Activated CD4-positive, alpha-beta memory T cell treated with anti-CD3 and anti-CD28 coated beads for 36 hours (primary cell): ENCODE results near the gene MAEL. TPM values are rescaled to one million over a fixed set of nuclear protein-coding genes. Genes with fewer than 3 reads are reported as not detected.
"Not testable (repeated sequence)": the region's sequence is repeated elsewhere in the genome, so short reads cannot be mapped to it uniquely, and the experiment has no call there.

Source experiments
- CTCF ChIA-PET: fragments of 350-600 bp; sonication (Branson Sonifier 250); formaldehyde crosslinking; loops from one replicate; lab custom pipeline; 2021; ENCODE audit warnings: antibody characterized with exemption, inconsistent platforms; lab: Charles Lee
- POLR2A ChIA-PET: fragments of 350-600 bp; sonication (Branson Sonifier 250); formaldehyde crosslinking; loops from one replicate; lab custom pipeline; 2021; ENCODE audit warnings: antibody characterized with exemption; lab: Charles Lee
- DNase-seq: peaks from one replicate; pipeline ENCODE4 v3.0.0-alpha.2; 2020
- H3K27ac Mint-ChIP-seq: one replicate; pipeline ENCODE4 v1.8.0; 2021; ENCODE audit warnings: mixed read lengths
- H3K27me3 Mint-ChIP-seq: one replicate; pipeline ENCODE4 v1.8.0; 2021; ENCODE audit warnings: mixed read lengths
- H3K36me3 Mint-ChIP-seq: one replicate; pipeline ENCODE4 v1.8.0; 2021; ENCODE audit warnings: mixed read lengths
- H3K4me1 Mint-ChIP-seq: one replicate; pipeline ENCODE4 v1.8.0; 2021; ENCODE audit warnings: low read depth, mixed read lengths
- H3K4me3 Mint-ChIP-seq: one replicate; pipeline ENCODE4 v1.8.0; 2021; ENCODE audit warnings: mild to moderate bottlenecking, mixed read lengths
- H3K9me3 Mint-ChIP-seq: one replicate; pipeline ENCODE4 v1.8.0; 2021; ENCODE audit warnings: mixed read lengths
- intact Hi-C: fragments of 100-400 bp; cut with micrococcal nuclease; formaldehyde crosslinking; loops from one replicate; pipeline ENCODE4 v1.15.1; 2023
- total RNA-seq, 2 experiments: library from RNA; stranded (reverse); gene quantifications; one replicate each; pipeline ENCODE4 v1.2.3, GENCODE V29; 2021

MAEL gene
- total RNA-seq, 2 experiments from 2014 or later, result 0.19 TPM; not detected in 1

DNA sequence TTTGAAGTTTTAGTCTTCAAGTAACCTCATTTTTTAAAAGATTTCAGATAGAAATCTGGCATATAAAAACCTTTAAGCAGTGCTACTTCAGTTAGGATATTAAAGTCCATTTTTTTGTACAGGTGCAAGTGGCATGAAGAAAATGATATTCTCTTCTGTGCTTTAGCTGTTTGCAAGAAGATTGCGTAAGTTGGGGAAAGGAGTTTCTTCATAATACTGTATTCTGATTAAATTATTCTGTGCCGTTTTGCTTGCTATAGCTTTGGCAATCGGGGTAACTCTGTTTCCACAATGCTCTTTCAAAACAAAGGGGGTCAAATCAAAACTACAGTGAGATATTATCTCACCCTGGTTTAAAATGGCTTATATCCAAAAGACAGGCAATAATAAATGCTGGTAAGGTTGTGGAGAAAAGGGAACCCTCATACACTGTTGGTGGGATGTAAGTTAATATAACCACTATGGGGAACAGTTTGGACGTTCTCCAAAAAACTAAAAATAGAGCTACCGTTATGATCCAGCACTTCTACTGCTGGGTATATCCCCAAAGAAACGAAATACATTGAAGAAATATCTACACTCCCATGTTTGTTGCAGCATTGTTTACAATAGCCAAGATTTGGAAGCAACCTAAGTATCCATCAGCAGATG, 27.1 kb downstream of the MAEL start:
- peaks cover 10% of the 10 kb centered on the region for H3K27me3 Mint-ChIP-seq
- no peak for DNase-seq
- H3K9me3 Mint-ChIP-seq, result no peaks in the 10 kb centered on the region
- CTCF ChIA-PET, result no interaction called here
- intact Hi-C loops, result no loop called here
- POLR2A ChIA-PET, result no interaction called here
- no peak overlapping the region for H3K4me3 Mint-ChIP-seq
- no peaks in the 10 kb centered on the region for H3K4me1 Mint-ChIP-seq
- no peaks in the 10 kb centered on the region for H3K36me3 Mint-ChIP-seq
- no peak overlapping the region for H3K27ac Mint-ChIP-seq

DNA sequence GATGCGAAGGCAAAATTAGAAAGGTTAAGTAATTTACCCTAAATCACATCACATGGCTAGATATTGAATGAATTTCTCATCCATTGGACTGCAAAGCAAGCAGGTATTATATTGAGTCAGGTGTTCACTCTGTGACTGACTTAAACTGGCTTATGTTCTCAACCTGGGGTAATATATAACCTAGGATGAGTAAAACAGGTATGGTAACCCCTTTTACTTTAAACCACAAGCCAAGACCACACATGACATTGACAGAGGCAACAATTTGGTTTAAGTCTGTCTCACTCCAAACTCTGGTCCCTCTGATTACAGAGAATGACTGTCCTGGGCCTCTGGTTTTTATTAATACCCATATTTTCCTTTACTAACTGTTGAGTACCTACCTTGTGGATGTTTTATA, 33.3 kb downstream of the MAEL start:
- no peaks in the 10 kb centered on the region for H3K9me3 Mint-ChIP-seq
- no peaks in the 10 kb centered on the region for H3K4me1 Mint-ChIP-seq
- peaks cover 12% of the 10 kb centered on the region for H3K27me3 Mint-ChIP-seq
- no peak overlapping the region for H3K4me3 Mint-ChIP-seq
- no peaks in the 10 kb centered on the region for H3K36me3 Mint-ChIP-seq
- POLR2A ChIA-PET, result no interaction called here
- no peak overlapping the region for H3K27ac Mint-ChIP-seq
- DNase-seq, result no peak
- CTCF ChIA-PET, result interaction anchor here (1.4 kb wide), 1 partner anchor 113 kb away, joined by 5 read pairs; no protein-coding TSS in a partner anchor
- intact Hi-C loops, result no loop called here

DNA sequence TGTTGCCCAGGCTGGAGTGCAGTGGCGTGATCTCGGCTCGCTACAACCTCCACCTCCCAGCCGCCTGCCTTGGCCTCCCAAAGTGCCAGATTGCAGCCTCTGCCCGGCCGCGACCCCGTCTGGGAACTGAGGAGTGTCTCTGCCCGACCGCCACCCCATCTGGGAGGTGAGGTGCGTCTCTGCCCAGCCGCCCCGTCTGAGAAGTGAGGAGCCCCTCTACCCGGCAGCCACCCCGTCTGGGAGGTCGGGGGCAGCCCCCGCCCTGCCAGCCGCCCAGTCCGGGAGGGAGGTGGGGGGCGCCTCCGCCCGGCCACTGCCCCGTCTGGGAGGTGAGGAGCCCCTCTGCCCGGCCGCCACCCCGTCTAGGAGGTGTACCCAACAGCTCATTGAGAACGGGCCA, 40.5 kb downstream of the MAEL start:
- intact Hi-C loops, H3K36me3 Mint-ChIP-seq, H3K9me3 Mint-ChIP-seq, H3K27ac Mint-ChIP-seq, POLR2A ChIA-PET, H3K4me3 Mint-ChIP-seq, H3K4me1 Mint-ChIP-seq, CTCF ChIA-PET, DNase-seq: not testable (repeated sequence)
- peaks cover 23% of the 10 kb centered on the region for H3K27me3 Mint-ChIP-seq

DNA sequence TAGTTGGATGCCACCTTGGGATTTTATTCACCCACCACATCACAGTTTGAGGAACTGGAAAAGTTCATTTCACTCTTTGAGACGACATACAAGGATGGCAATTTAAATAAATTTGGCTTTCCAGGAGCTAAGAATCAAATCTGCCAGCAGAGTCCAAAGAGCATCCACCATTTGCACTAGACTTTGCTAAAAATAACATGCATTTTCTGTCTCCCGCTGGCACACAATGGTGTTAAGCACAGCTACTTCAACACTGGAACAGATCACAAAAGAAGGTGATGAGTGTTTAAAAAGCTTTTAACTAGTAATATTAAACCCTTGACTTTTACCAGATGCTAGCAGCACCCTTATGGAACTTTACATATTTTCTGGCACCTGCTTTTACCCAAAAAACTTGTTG, 44.6 kb downstream of the MAEL start:
- no peak for DNase-seq
- Mint-ChIP-seq H3K27me3 (peaks cover 2% of the 10 kb centered on the region), H3K4me1 (no peaks in the 10 kb centered on the region), H3K4me3 (no peak overlapping the region), H3K27ac (no peak overlapping the region), H3K36me3 (no peaks in the 10 kb centered on the region), H3K9me3 (no peaks in the 10 kb centered on the region)
- intact Hi-C loops, result no loop called here
- ChIA-PET CTCF (interaction anchor here (1.0 to 1.1 kb wide), 2 partner anchors 25 to 123 kb away, joined by 3 to 5 read pairs; no protein-coding TSS in a partner anchor), POLR2A (no interaction called here)

DNA sequence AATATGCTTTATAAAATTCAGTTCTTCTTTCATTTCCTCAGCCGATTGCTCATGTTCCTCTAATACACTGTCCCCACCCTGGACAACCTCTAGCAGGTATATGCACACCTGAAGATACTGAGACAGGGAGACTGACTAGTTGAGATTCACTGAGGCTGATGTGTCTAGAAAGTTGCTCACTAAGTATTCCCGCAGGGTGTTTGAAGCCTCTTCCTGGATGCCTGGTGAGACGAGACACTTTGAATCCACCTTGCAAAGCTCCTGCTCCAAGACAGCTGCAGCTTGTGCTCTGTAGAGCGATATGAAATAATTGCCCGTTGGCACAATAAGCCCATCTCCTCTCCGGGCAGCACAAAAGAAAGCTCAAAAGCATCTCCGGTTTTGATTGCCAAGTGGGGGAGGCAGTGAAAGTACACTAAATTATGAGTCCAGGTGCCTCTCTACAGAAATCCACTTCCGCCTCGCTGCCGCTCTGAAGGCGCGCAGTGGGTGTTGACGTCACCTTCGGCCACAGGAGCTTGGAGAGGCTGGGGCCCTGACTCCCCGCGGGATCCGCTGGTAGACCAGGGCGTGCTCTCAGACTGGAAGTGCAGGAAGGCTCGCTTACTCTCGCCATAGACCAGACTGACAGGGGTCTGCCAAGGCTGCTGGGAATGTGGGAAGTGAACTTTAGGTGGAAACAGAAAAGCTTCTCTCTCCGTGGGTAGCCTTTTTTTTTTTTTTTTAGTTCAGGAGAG, 54.8 kb downstream of the MAEL start:
- peak; percentile 88 for DNase-seq
- POLR2A ChIA-PET, result interaction anchor here (0.5 to 1.4 kb wide), 2 partner anchors 176 to 202 kb away, joined by 3 read pairs; no protein-coding TSS in a partner anchor
- Mint-ChIP-seq H3K4me1 (peaks cover 15% of the 10 kb centered on the region), H3K27ac (peak overlapping the region; percentile 70), H3K27me3 (peaks cover 8% of the 10 kb centered on the region), H3K36me3 (no peaks in the 10 kb centered on the region), H3K9me3 (no peaks in the 10 kb centered on the region), H3K4me3 (peak overlapping the region; percentile 72)
- intact Hi-C loops, result loop anchor here (1.0 to 5.0 kb wide), 2 partner anchors 73 to 132 kb away; no protein-coding TSS in a partner anchor
- CTCF ChIA-PET, result interaction anchor here (0.9 to 2.5 kb wide), 5 partner anchors 8 to 134 kb away, joined by 3 to 32 read pairs (median 5); no protein-coding TSS in a partner anchor

DNA sequence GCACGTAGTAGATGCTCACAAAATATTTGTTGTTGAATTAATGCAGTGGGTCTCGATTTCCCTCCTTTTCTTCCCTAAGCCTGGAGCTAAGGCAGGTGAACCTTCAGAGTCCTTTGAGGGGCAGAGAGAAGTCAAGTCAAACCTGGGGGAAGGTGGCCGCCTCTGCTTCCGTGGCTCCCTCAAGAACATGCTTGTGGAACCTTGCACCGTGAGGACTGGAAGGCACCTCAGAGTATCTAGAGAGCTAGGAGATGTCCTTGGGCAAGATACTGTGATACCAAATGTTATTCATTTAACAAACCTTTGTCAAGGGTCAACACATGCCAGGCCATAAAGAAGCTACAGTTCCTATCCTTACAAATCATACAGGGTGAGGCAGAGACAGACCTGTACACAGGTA, 62.8 kb downstream of the MAEL start:
- ChIA-PET CTCF (interaction anchor here (0.6 to 18.6 kb wide), 4 partner anchors 8 to 141 kb away, joined by 3 to 918 read pairs (median 4); no protein-coding TSS in a partner anchor), POLR2A (no interaction called here)
- DNase-seq, result no peak
- Mint-ChIP-seq H3K9me3 (no peaks in the 10 kb centered on the region), H3K27ac (no peak overlapping the region), H3K4me3 (no peak overlapping the region), H3K4me1 (no peaks in the 10 kb centered on the region), H3K36me3 (peaks cover 3% of the 10 kb centered on the region), H3K27me3 (no peaks in the 10 kb centered on the region)
- intact Hi-C loops, result no loop called here

DNA sequence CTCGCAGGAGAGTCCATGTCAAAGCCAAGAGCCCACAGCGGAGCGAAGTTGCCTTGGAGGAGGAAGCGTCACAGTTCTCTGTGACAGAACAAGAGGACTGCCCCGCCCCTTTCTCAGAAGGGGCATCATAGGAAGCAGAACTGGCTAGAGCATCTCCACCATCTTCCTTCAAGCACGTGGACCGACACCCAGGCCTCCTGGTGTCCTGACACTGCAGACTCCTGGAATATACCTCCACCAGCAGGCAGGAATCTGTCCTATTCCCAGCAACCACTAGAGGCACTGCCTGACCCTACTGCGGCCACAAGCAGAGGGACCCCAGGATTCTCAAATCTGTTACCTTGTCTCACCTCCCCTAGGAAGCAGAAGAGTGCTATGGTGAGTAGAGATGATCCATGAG, 63.3 kb downstream of the MAEL start:
- H3K9me3 Mint-ChIP-seq, result no peaks in the 10 kb centered on the region
- no peak overlapping the region for H3K4me3 Mint-ChIP-seq
- DNase-seq, result no peak
- no peaks in the 10 kb centered on the region for H3K4me1 Mint-ChIP-seq
- peaks cover 3% of the 10 kb centered on the region for H3K36me3 Mint-ChIP-seq
- ChIA-PET POLR2A (no interaction called here), CTCF (interaction anchor here (0.6 to 18.6 kb wide), 4 partner anchors 8 to 168 kb away, joined by 3 to 918 read pairs (median 4); no protein-coding TSS in a partner anchor)
- intact Hi-C loops, result no loop called here
- no peaks in the 10 kb centered on the region for H3K27me3 Mint-ChIP-seq
- no peak overlapping the region for H3K27ac Mint-ChIP-seq

DNA sequence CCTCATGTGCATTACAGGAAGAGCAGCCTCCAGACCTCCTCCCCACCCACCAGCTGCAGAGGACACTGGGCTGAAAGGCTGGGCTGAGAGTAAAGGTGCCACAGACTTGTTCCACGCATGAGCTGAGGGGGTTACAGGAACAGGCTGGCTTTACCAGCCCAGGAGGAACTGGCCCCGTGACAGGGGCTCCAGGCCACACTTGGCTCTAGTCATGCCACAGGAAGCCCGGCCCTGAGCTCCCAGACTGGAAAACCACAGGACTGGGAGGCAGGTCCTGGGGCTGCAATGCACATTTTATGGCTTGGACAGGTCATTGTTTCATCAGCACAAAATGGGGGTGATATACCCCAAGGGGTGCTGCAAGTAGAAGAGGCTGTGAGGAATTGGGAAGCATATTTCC, 65.5 kb downstream of the MAEL start:
- Mint-ChIP-seq H3K9me3 (no peaks in the 10 kb centered on the region), H3K27ac (no peak overlapping the region), H3K4me3 (no peak overlapping the region), H3K36me3 (peaks cover 3% of the 10 kb centered on the region), H3K4me1 (peaks cover 6% of the 10 kb centered on the region), H3K27me3 (no peaks in the 10 kb centered on the region)
- DNase-seq, result no peak
- POLR2A ChIA-PET, result no interaction called here
- CTCF ChIA-PET, result interaction anchor here (0.6 to 18.6 kb wide), 4 partner anchors 35 to 661 kb away, joined by 3 to 918 read pairs (median 3); no protein-coding TSS in a partner anchor
- intact Hi-C loops, result no loop called here

DNA sequence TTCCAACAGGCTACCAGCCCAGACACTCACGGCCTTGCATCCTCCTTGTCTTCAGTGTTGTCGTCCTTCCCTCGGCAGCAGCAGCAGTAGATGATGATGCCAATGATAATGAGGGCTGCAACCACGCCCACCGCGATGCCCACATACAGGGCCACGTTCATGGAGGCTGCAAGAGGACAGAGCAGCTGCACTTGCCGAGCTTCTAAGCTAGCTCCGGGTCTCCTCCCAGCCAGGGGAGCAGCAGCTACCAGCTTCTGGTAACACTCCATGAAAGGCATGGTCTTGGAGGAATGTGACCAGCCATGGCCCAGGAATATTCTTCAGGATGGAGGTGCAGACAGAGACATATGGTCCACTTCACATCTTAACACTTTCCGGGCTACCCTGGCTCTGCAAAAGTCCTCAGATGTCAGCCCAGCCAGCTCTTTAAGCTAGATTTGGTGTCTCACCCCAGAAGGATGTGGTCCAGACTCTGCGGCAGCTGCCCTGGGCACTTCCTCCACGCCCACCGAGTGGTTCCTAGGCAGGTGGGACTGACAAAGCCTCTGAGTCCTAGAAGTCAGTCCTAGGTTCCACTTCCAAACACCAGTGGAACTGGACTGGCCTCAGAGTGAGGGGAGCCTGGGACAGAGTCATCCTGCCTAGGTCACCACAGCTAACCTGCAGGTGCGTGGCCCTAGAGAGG, 66.0 kb downstream of the MAEL start:
- intact Hi-C loops, result loop anchor here (5.0 kb wide), 2 partner anchors 218 to 1133 kb away; partner anchors contain the start of gene POGK
- Mint-ChIP-seq H3K27ac (no peak overlapping the region), H3K4me1 (peaks cover 6% of the 10 kb centered on the region), H3K36me3 (peaks cover 3% of the 10 kb centered on the region), H3K4me3 (no peak overlapping the region), H3K9me3 (no peaks in the 10 kb centered on the region), H3K27me3 (no peaks in the 10 kb centered on the region)
- ChIA-PET POLR2A (no interaction called here), CTCF (interaction anchor here (0.6 to 18.6 kb wide), 3 partner anchors 34 to 660 kb away, joined by 3 to 918 read pairs (median 3); no protein-coding TSS in a partner anchor)
- DNase-seq, result no peak

DNA sequence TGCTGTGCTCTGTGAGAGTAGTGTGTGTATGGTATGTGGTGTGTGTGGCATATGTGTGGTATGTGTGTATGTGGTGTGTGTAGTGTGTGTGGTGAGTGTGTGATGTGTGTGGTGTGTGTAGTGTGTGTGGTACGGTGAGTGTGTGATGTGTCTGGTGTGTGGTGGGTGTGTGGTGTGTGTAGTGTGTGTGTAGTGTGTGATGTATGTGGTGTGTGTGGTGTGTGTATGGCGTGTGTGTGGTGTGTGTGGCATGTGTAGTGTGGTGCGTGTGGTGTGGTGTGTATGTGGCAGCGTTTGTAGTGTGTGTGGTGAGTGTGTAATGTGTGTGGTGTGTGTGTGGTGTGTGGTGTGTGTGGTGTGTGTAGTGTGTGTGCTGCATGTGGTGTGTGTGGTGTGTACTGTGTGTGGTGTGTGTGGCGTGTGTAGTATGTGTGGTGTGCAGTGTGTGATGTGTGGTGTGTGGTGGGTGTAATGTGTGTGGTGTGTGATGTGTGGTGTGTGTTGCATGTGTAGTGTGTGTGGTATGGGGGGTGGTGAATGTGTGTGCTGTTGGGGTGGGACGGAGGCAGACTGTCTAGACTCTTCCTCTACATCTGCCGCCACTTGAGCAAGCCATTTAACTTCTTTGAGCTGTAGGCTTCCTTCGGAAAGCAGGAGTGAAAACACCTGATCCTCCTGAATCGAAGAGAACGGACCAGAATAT, 67.6 kb downstream of the MAEL start:
- Mint-ChIP-seq H3K36me3 (peaks cover 3% of the 10 kb centered on the region), H3K27ac (no peak overlapping the region), H3K4me1 (peaks cover 6% of the 10 kb centered on the region), H3K9me3 (no peaks in the 10 kb centered on the region), H3K4me3 (no peak overlapping the region), H3K27me3 (no peaks in the 10 kb centered on the region)
- CTCF ChIA-PET, result interaction anchor here (1.2 to 18.6 kb wide), 6 partner anchors 9 to 181 kb away, joined by 3 to 918 read pairs (median 25); partner anchors contain the start of gene TADA1
- intact Hi-C loops, result loop anchor here (1.0 to 5.0 kb wide), 3 partner anchors 172 to 1134 kb away; partner anchors contain the start of gene POGK
- DNase-seq, result no peak
- POLR2A ChIA-PET, result interaction anchor here (0.7 to 1.0 kb wide), 2 partner anchors 30 to 146 kb away, joined by 3 to 4 read pairs; no protein-coding TSS in a partner anchor

DNA sequence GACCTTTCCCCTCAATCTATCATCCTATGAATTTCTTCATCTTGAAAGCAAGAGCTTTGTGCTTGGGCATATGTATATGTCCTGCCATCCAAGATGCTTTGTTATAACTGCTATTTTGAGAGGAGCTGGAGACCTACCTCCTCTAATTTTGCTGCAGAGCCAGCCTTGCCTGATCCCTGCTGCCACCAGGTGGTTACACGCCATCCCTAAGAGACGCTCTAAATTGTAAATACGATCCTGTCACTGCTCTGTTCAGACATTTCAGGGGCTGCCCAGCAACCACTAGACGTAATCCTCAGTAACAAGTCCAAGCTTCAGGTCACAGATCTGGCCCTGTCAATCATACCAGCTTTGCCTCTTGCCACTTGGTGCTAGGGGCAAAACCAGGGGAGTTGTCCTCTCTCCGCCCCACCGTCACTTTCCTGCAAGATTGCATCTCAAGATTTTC, 68.2 kb downstream of the MAEL start:
- H3K36me3 Mint-ChIP-seq, result peaks cover 3% of the 10 kb centered on the region
- no peaks in the 10 kb centered on the region for H3K27me3 Mint-ChIP-seq
- no peak overlapping the region for H3K27ac Mint-ChIP-seq
- peaks cover 6% of the 10 kb centered on the region for H3K4me1 Mint-ChIP-seq
- no peak overlapping the region for H3K4me3 Mint-ChIP-seq
- POLR2A ChIA-PET, result interaction anchor here (0.7 to 1.0 kb wide), 2 partner anchors 29 to 147 kb away, joined by 3 to 4 read pairs; no protein-coding TSS in a partner anchor
- intact Hi-C loops, result loop anchor here (1.0 to 5.0 kb wide), 3 partner anchors 173 to 1135 kb away; partner anchors contain the start of gene POGK
- H3K9me3 Mint-ChIP-seq, result no peaks in the 10 kb centered on the region
- CTCF ChIA-PET, result interaction anchor here (0.9 to 18.6 kb wide), 8 partner anchors 10 to 426 kb away, joined by 3 to 918 read pairs (median 12); partner anchors contain the start of gene TADA1
- peak; percentile 65 for DNase-seq
